GM12878 (cell line): Measurements from ENCODE around the gene LMTK2. TPM values are rescaled to one million over a fixed set of nuclear protein-coding genes. Genes with fewer than 3 reads are reported as not detected.

Experiments
- ATAC-seq: fragments of 200-7000 bp; cut with Tn5 transposase; 3 replicates; pipeline ENCODE4 v1.9.1; 2020; ENCODE audit warnings: mild to moderate bottlenecking, moderate library complexity
- BruUV-seq: library from RNA; stranded (reverse); fragments of 400-500 nt; replicated peaks from 2 replicates; lab custom pipeline; 2021; lab: Mats Ljungman, UMichigan
- CTCF ChIA-PET: fragments of 300-600 bp; sonication (Branson Sonifier 250); formaldehyde crosslinking; extraction: SDS; loops from one replicate; lab custom pipeline; 2021; ENCODE audit warnings: inconsistent platforms; lab: Yijun Ruan, JAX
- POLR2A ChIA-PET: fragments of 350-600 bp; formaldehyde crosslinking; extraction: SDS; loops from one replicate; lab custom pipeline; 2021; ENCODE audit warnings: inconsistent platforms; lab: Charles Lee
- RAD21 ChIA-PET: fragments of 300-600 bp; sonication (Branson Sonifier 250); formaldehyde crosslinking; loops from one replicate; lab custom pipeline; 2023; ENCODE audit warnings: antibody characterized with exemption; ENCODE audit not compliant: unreplicated experiment; lab: Charles Lee
- SMC1A ChIA-PET: fragments of 300-600 bp; sonication (Branson Sonifier 250); formaldehyde crosslinking; loops from one replicate; lab custom pipeline; 2023; ENCODE audit not compliant: unreplicated experiment, uncharacterized antibody; lab: Charles Lee
- DNase-seq: peaks from one replicate; pipeline ENCODE4 v3.0.0-alpha.2; 2011; ENCODE audit warnings: low read depth, low spot score
- FAIRE-seq: peaks from 3 replicates; lab custom pipeline; 2011; peaks lifted over from hg19 to GRCh38; lab: Jason Lieb, UNC
- H2AFZ ChIP-seq: 2 replicates; pipeline ENCODE4 v1.6.0; 2011; ENCODE audit warnings: low read depth, low read length, control low read depth; ENCODE audit not compliant: control insufficient read depth
- H3K27ac ChIP-seq: 2 replicates; pipeline ENCODE4 v1.5.1; 2011; ENCODE audit warnings: control low read depth; ENCODE audit not compliant: control insufficient read depth, insufficient read depth
- H3K27me3 ChIP-seq, 2 experiments: replicated peaks in 1 of 2; 2 replicates each; pipeline versions ENCODE4 v1.6.0 to v1.6.1; 2011; ENCODE audit warnings: low read length in 1 of 2; ENCODE audit not compliant: control insufficient read depth in 2 of 2, insufficient read depth in 2 of 2
- H3K36me3 ChIP-seq, 2 experiments: 2 replicates each; pipeline ENCODE4 v1.5.1; 2011; ENCODE audit warnings: low read length in 1 of 2; ENCODE audit not compliant: control insufficient read depth in 2 of 2, insufficient read depth in 2 of 2
- H3K4me1 ChIP-seq: 2 replicates; pipeline ENCODE4 v1.6.1; 2011; ENCODE audit warnings: mild to moderate bottlenecking, low read length, moderate library complexity, mixed read lengths; ENCODE audit not compliant: control insufficient read depth, insufficient read depth
- H3K4me2 ChIP-seq: 2 replicates; pipeline ENCODE4 v1.6.0; 2011; ENCODE audit warnings: control low read depth; ENCODE audit not compliant: control insufficient read depth, insufficient read depth
- H3K4me3 ChIP-seq: fragments of 200-600 bp; sonication (generic); 2 replicates; pipeline ENCODE4 v1.5.1; 2016
- H3K79me2 ChIP-seq: 2 replicates; pipeline ENCODE4 v1.6.0; 2011; ENCODE audit warnings: low read length; ENCODE audit not compliant: control insufficient read depth, insufficient read depth
- H3K9ac ChIP-seq: 2 replicates; pipeline ENCODE4 v1.8.0; 2011; ENCODE audit warnings: low read length, control low read depth, mixed read lengths; ENCODE audit not compliant: control insufficient read depth, insufficient read depth
- H3K9me3 ChIP-seq: replicated peaks from 3 replicates; pipeline ENCODE4 v1.5.1; 2011; ENCODE audit warnings: mild to moderate bottlenecking, low read length; ENCODE audit not compliant: control insufficient read depth, insufficient read depth
- H4K20me1 ChIP-seq: 2 replicates; pipeline ENCODE4 v1.6.0; 2011; ENCODE audit not compliant: control insufficient read depth, insufficient read depth
- ATF7 ChIP-seq: fragments of 450-650 bp; IDR thresholded peaks from 2 replicates; pipeline ENCODE4 v1.6.1; 2016; ENCODE audit warnings: low read depth, mild to moderate bottlenecking
- BCLAF1 ChIP-seq: fragments of 450-650 bp; IDR thresholded peaks from 2 replicates; pipeline ENCODE4 v1.6.1; 2017; ENCODE audit warnings: antibody characterized with exemption, mild to moderate bottlenecking, moderate library complexity
- EP300 ChIP-seq, 2 experiments: fragments of 150-350 bp in 1 of 2; IDR thresholded peaks; 2 replicates each; pipeline ENCODE4 v1.6.1; 2011 to 2012; ENCODE audit warnings: low read depth in 2 of 2, low read length in 2 of 2, borderline replicate concordance in 1 of 2, improper control_type of control experiment in 1 of 2, inconsistent platforms in 1 of 2; ENCODE audit not compliant: control insufficient read depth in 1 of 2
- IKZF2 ChIP-seq, 2 experiments: fragments of 450-650 bp; IDR thresholded peaks; 2 replicates each; pipeline ENCODE4 v1.6.1; 2017; ENCODE audit warnings: mild to moderate bottlenecking in 2 of 2, moderate library complexity in 2 of 2
- KDM1A ChIP-seq: fragments of 200-600 bp; sonication (generic); IDR thresholded peaks from 2 replicates; pipeline ENCODE4 v1.6.1; 2016; ENCODE audit warnings: borderline replicate concordance
- MTA2 ChIP-seq: fragments of 450-650 bp; IDR thresholded peaks from 2 replicates; pipeline ENCODE4 v1.6.1; 2016; ENCODE audit warnings: low read depth, mild to moderate bottlenecking, moderate library complexity
- MTA3 ChIP-seq: IDR thresholded peaks from 2 replicates; pipeline ENCODE4 v1.6.1; 2012; ENCODE audit warnings: low read length, inconsistent platforms, borderline replicate concordance
- MYB ChIP-seq: fragments of 150-350 bp; IDR thresholded peaks from 2 replicates; pipeline ENCODE4 v1.6.1; 2014; ENCODE audit warnings: mild to moderate bottlenecking, low read depth, low read length, borderline replicate concordance
- NR2C2 ChIP-seq: IDR thresholded peaks from 2 replicates; pipeline ENCODE4 v1.6.1; 2011; ENCODE audit warnings: borderline replicate concordance, low read depth; ENCODE audit not compliant: control insufficient read depth, insufficient read length
- RB1 ChIP-seq: fragments of 450-650 bp; formaldehyde crosslinking; IDR thresholded peaks from 2 replicates; pipeline ENCODE4 v1.6.1; 2017; ENCODE audit warnings: mild to moderate bottlenecking, borderline replicate concordance
- STAT1 ChIP-seq: fragments of 450-650 bp; conservative IDR thresholded peaks from 2 replicates; pipeline ENCODE4 v1.6.1; 2014; ENCODE audit warnings: antibody characterized with exemption, mild to moderate bottlenecking
- ZNF207 ChIP-seq: fragments of 450-650 bp; IDR thresholded peaks from 2 replicates; pipeline ENCODE4 v1.6.1; 2014; ENCODE audit warnings: antibody characterized with exemption, mild to moderate bottlenecking, borderline replicate concordance
- WGBS: methylation state at CpG from one replicate; pipeline ENCODE4 v1.1.6; 2016; ENCODE audit warnings: low lambda C conversion rate; ENCODE audit not compliant: insufficient replicate concordance, insufficient coverage; ENCODE audit errors: missing lambda C conversion rate; 5-methylcytosine and 5-hydroxymethylcytosine counted together
- in situ Hi-C: fragments of 300-500 bp; cut with MboI; formaldehyde crosslinking; loops from 9 replicates; pipeline ENCODE4 v1.14.3; 2018; ENCODE audit warnings: mixed read lengths
- intact Hi-C: fragments of 100-400 bp; cut with micrococcal nuclease; formaldehyde crosslinking; loops from one replicate; pipeline ENCODE4 v1.14.2; 2022; ENCODE audit not compliant: unreplicated experiment
- polyA plus RNA-seq, 11 experiments: library from polyadenylated mRNA; depleted of rRNA in 4 of 11; unstranded in 6 of 11; stranded (reverse) in 5 of 11; fragments of >200 nt; fragmentation: Nextera tagmentation in 4 of 11; fragmentation: Illumina TruSeq in 1 of 11; extraction: Ambion mirVana in 4 of 11; extraction: Trizol in 1 of 11; gene quantifications; 1 replicate in 1 of 11; 2 replicates in 10 of 11; pipeline versions ENCODE4 v1.2.1 to v1.2.3, GENCODE V29; 2011 to 2016; ENCODE audit warnings: inconsistent platforms in 2 of 11, missing spikeins in 2 of 11, low read depth in 1 of 11
- total RNA-seq, 4 experiments: library from RNA; depleted of rRNA in 3 of 4; stranded (reverse); fragments of >200 nt in 3 of 4; fragmentation: Illumina TruSeq in 1 of 4; extraction: Trizol in 1 of 4; gene quantifications; 2 replicates each; pipeline versions ENCODE4 v1.2.1 to v1.2.3, GENCODE V29; 2013 to 2021

LMTK2 gene
- total and polyA plus RNA-seq, 10 of the 15 experiments (the other 5 are each of a cell fraction or from before 2014, with no cell fraction given): 0.68 to 8.7 (median 4.6) TPM

- no peak overlapping the region for H3K9ac ChIP-seq
- ChIA-PET POLR2A (no interaction called here), SMC1A (no interaction called here), RAD21 (no interaction called here), CTCF (no interaction called here)
- H3K4me3 ChIP-seq: no peak overlapping the region
- intact Hi-C loops (no loop called here), in situ Hi-C loops (no loop called here)
- no peak for ATAC-seq
- WGBS: 87% methylated on average over 9 of the region's 9 CpGs
- FAIRE-seq: no peak
- no peaks in the 10 kb centered on the region; the same call in 2 of the 3 replicates for H3K9me3 ChIP-seq
- no peaks in the 10 kb centered on the region for H3K4me1 ChIP-seq
- no peaks in the 10 kb centered on the region for H3K27me3 ChIP-seq
- H4K20me1 ChIP-seq: no peaks in the 10 kb centered on the region
- H2AFZ ChIP-seq: no peak overlapping the region
- no peak overlapping the region for H3K4me2 ChIP-seq
- H3K79me2 ChIP-seq: no peaks in the 10 kb centered on the region
- BruUV-seq: no TSS peak
- peaks cover 0 to 4% of the 10 kb centered on the region in 2 experiments; a peak in 3 of 4 replicates for H3K36me3 ChIP-seq
- DNase-seq: no peak
- TF ChIP-seq EP300 (IDR thresholded peaks at IDR 0.05; ENCODE audit: borderline replicate concordance in 1 of 2, control insufficient read depth in 1 of 2, low read depth in 2 of 2, low read length in 2 of 2) (no peak), ZNF207 (no peak), NR2C2 (no peak), STAT1 (no peak), BCLAF1 (no peak), MTA3 (no peak), MTA2 (no peak), IKZF2 (IDR thresholded peaks at IDR 0.05) (no peak), MYB (no peak), ATF7 (no peak), KDM1A (no peak), RB1 (no peak)
- no peak overlapping the region for H3K27ac ChIP-seq
Observed at GRCh38 chr7:98186452-98187137, 79.9 kb downstream of the LMTK2 start.
